WTC11 (cell line): ENCODE data around the gene VAMP1. TPM values are rescaled to one million over a fixed set of nuclear protein-coding genes. Genes with fewer than 3 reads are reported as not detected.
"Not testable (repeated sequence)": the region's sequence is repeated elsewhere in the genome, so short reads cannot be mapped to it uniquely, and the experiment has no call there.

ENCODE experiments used
- ATAC-seq: fragments of 200-7000 bp; cut with Tn5 transposase; 2 replicates; pipeline ENCODE4 v1.10.0; 2021; ENCODE audit warnings: mild to moderate bottlenecking, moderate library complexity
- CTCF ChIA-PET: fragments of 300-600 bp; sonication (Branson Sonifier 250); formaldehyde crosslinking; loops from one replicate; lab custom pipeline; 2021; ENCODE audit warnings: antibody characterized with exemption; lab: Charles Lee
- POLR2A ChIA-PET: fragments of 350-600 bp; sonication (Branson Sonifier 250); formaldehyde crosslinking; loops from one replicate; lab custom pipeline; 2021; ENCODE audit warnings: antibody characterized with exemption; lab: Charles Lee
- DNase-seq: peaks from one replicate; pipeline ENCODE4 v3.0.0; 2021; ENCODE audit warnings: low spot score
- H3K27ac Mint-ChIP-seq: 2 replicates; pipeline ENCODE4 v1.8.0; 2021; ENCODE audit warnings: mixed read lengths
- H3K27me3 Mint-ChIP-seq: 2 replicates; pipeline ENCODE4 v1.8.0; 2021; ENCODE audit warnings: low read depth, mild to moderate bottlenecking, moderate library complexity, mixed read lengths
- H3K36me3 Mint-ChIP-seq: 2 replicates; pipeline ENCODE4 v1.8.0; 2021; ENCODE audit warnings: mixed read lengths
- H3K4me1 Mint-ChIP-seq: 2 replicates; pipeline ENCODE4 v1.8.0; 2022; ENCODE audit warnings: mixed read lengths
- H3K4me3 Mint-ChIP-seq: 2 replicates; pipeline ENCODE4 v1.8.0; 2021; ENCODE audit warnings: mild to moderate bottlenecking, moderate library complexity, mixed read lengths
- H3K9me3 Mint-ChIP-seq: 2 replicates; pipeline ENCODE4 v1.8.0; 2021; ENCODE audit warnings: mixed read lengths
- ARID4B ChIP-seq: sonication (generic); formaldehyde crosslinking; IDR thresholded peaks from 2 replicates; pipeline ENCODE4 v1.8.0; 2023; ENCODE audit warnings: missing genetic modification reagents, mild to moderate bottlenecking, borderline replicate concordance
- CDX4 ChIP-seq: fragments of 250-450 bp; sonication (Bioruptor Pico); IDR thresholded peaks from 2 replicates; pipeline ENCODE4 v1.9.0; 2021; ENCODE audit warnings: moderate library complexity, mild to moderate bottlenecking, inconsistent platforms, borderline replicate concordance
- CTCF ChIP-seq: fragments of 200-600 bp; IDR thresholded peaks from 2 replicates; pipeline ENCODE4 v1.8.0; 2022; ENCODE audit warnings: antibody characterized with exemption
- E2F5 ChIP-seq: sonication (generic); formaldehyde crosslinking; IDR thresholded peaks from 2 replicates; pipeline ENCODE4 v1.8.1; 2022; ENCODE audit warnings: mild to moderate bottlenecking, moderate library complexity, missing genetic modification reagents
- GABPB1 ChIP-seq: sonication (generic); formaldehyde crosslinking; IDR thresholded peaks from 2 replicates; pipeline ENCODE4 v1.8.1; 2023; ENCODE audit warnings: mild to moderate bottlenecking, missing genetic modification reagents
- RELA ChIP-seq: sonication (generic); formaldehyde crosslinking; IDR thresholded peaks from 2 replicates; pipeline ENCODE4 v1.8.1; 2022; ENCODE audit warnings: missing genetic modification reagents, mild to moderate bottlenecking, borderline replicate concordance
- SOX15 ChIP-seq: fragments of 250-450 bp; sonication (Bioruptor Pico); IDR thresholded peaks from 2 replicates; pipeline ENCODE4 v1.9.0; 2021; ENCODE audit warnings: mild to moderate bottlenecking
- STAT6 ChIP-seq: sonication (generic); formaldehyde crosslinking; conservative IDR thresholded peaks from 2 replicates; pipeline ENCODE4 v1.8.1; 2023; ENCODE audit warnings: mild to moderate bottlenecking, low read depth, missing genetic modification reagents, moderate library complexity
- USF2 ChIP-seq: sonication (generic); formaldehyde crosslinking; IDR thresholded peaks from 2 replicates; pipeline ENCODE4 v1.8.1; 2023; ENCODE audit warnings: mild to moderate bottlenecking, missing genetic modification reagents, moderate library complexity
- total RNA-seq: library from RNA; stranded (reverse); gene quantifications from 3 replicates; pipeline ENCODE4 v1.2.3, GENCODE V29; 2021

The VAMP1 gene
- total RNA-seq, 1 experiment from 2014 or later, result 14.3 TPM

GRCh38 chr12:6476489-6476888 lies 6.0 kb upstream of the VAMP1 start (continued):
- TF ChIP-seq ARID4B (CRISPR knock-in tag) (no peak), STAT6 (CRISPR knock-in tag) (no peak), CTCF (no peak), E2F5 (no peak)

GRCh38 chr12:6475233-6475975 lies 4.9 kb upstream of the VAMP1 start:
- H3K36me3 Mint-ChIP-seq, CTCF ChIA-PET, POLR2A ChIA-PET, H3K27ac Mint-ChIP-seq, H3K4me1 Mint-ChIP-seq, H3K4me3 Mint-ChIP-seq, ATAC-seq: not testable (repeated sequence)
- DNase-seq, result peak; percentile 4
- peaks cover 14% of the 10 kb centered on the region for H3K9me3 Mint-ChIP-seq
- H3K27me3 Mint-ChIP-seq, result peaks cover 23% of the 10 kb centered on the region

- POLR2A ChIA-PET, result no interaction called here
Observed at GRCh38 chr12:6472491-6472890, 2.0 kb upstream of the VAMP1 start.

More at GRCh38 chr12:6472491-6472890, 2.0 kb upstream of the VAMP1 start:
- H3K9me3 Mint-ChIP-seq, result peaks cover 14% of the 10 kb centered on the region
- peaks cover 13% of the 10 kb centered on the region for H3K36me3 Mint-ChIP-seq
- ATAC-seq (no peak), DNase-seq (peak; percentile 8)
- H3K27me3 Mint-ChIP-seq, result peaks cover 26% of the 10 kb centered on the region
- CTCF ChIA-PET, result no interaction called here
- H3K4me1 Mint-ChIP-seq, result peaks cover 20% of the 10 kb centered on the region
- no peak overlapping the region for H3K4me3 Mint-ChIP-seq
- no peak overlapping the region for H3K27ac Mint-ChIP-seq
- no peak for TF ChIP-seq CDX4
- TF ChIP-seq USF2, result no peak
- TF ChIP-seq GABPB1 (CRISPR knock-in tag), result no peak
- TF ChIP-seq RELA (CRISPR knock-in tag), result no peak
- no peak for TF ChIP-seq SOX15
